Ovary (tissue), 3 donors: ENCODE measurements around the gene CWC27.

Experiments
- EP300 ChIP-seq: sonication (generic); formaldehyde crosslinking; IDR thresholded peaks from one replicate; pipeline ENCODE4 v1.6.1; 2017; ENCODE audit warnings: antibody characterized with exemption
- POLR2A ChIP-seq: fragments of 450-650 bp; IDR thresholded peaks from one replicate; pipeline ENCODE4 v1.6.1; 2017; ENCODE audit warnings: antibody characterized with exemption, mild to moderate bottlenecking, moderate library complexity
- TF ChIP-seq, protein P1 (sequence below), 3 donors: fragments of 450-650 bp in 2 of 3; fragments of 200-600 bp in 1 of 3; IDR thresholded peaks; one replicate each; pipeline versions ENCODE4 v1.5.1 to v1.8.0; 2016 to 2022; ENCODE audit warnings: antibody characterized with exemption in 3 of 3, mild to moderate bottlenecking in 1 of 3
- donor health status: DM: no; HTN: no; CAD: no.

DNA sequence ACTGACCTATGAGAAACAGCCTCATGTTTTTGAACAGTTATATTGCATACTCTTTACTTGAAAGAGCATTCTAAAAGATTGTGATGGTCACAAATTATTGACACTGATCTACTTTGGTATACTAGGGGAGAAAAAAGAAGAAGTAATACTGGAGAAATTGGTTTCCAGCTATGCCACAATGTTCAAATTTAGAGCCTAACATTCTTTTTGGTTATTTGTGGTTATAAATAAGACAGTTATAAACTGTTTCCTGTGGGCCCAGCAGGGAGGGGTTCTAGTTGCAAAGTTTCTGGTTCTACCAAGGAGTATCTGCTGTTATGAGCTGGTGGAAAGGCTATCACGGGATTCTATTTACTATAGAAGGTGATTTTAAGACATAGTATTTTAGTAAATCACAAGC lies 4.8 kb downstream of the CWC27 start:
- TF ChIP-seq POLR2A (no peak), EP300 (no peak)
- TF ChIP-seq, protein P1, sequence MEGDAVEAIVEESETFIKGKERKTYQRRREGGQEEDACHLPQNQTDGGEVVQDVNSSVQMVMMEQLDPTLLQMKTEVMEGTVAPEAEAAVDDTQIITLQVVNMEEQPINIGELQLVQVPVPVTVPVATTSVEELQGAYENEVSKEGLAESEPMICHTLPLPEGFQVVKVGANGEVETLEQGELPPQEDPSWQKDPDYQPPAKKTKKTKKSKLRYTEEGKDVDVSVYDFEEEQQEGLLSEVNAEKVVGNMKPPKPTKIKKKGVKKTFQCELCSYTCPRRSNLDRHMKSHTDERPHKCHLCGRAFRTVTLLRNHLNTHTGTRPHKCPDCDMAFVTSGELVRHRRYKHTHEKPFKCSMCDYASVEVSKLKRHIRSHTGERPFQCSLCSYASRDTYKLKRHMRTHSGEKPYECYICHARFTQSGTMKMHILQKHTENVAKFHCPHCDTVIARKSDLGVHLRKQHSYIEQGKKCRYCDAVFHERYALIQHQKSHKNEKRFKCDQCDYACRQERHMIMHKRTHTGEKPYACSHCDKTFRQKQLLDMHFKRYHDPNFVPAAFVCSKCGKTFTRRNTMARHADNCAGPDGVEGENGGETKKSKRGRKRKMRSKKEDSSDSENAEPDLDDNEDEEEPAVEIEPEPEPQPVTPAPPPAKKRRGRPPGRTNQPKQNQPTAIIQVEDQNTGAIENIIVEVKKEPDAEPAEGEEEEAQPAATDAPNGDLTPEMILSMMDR (IDR thresholded peaks at IDR 0.05) = no peak
